HG03280 (cell line): ENCODE measurements around the gene ADGRG1.
"Not testable (repeated sequence)": the region's sequence is repeated elsewhere in the genome, so short reads cannot be mapped to it uniquely, and the experiment has no call there.

Source experiments
- ATAC-seq: cut with Tn5 transposase; IDR thresholded peaks from one replicate; pipeline ENCODE4 v1.9.1; 2021; ENCODE audit warnings: mild to moderate bottlenecking, moderate library complexity; ENCODE audit not compliant: unreplicated experiment

ADGRG1 gene

GRCh38 chr16:57695680-57696069, 67.2 kb downstream of the ADGRG1 start:
- ATAC-seq, result no peak

GRCh38 chr16:57696240-57696639, 67.8 kb downstream of the ADGRG1 start:
- ATAC-seq, result no peak

- no peak for ATAC-seq
Measured at GRCh38 chr16:57697896-57698537, 69.6 kb downstream of the ADGRG1 start.

- no peak for ATAC-seq
Measured at GRCh38 chr16:57698812-57699405, 70.5 kb downstream of the ADGRG1 start.

GRCh38 chr16:57699481-57699880, 71.1 kb downstream of the ADGRG1 start:
- no peak for ATAC-seq

GRCh38 chr16:57699899-57700298, 71.5 kb downstream of the ADGRG1 start:
- no peak for ATAC-seq

- ATAC-seq, result no peak
Measured at GRCh38 chr16:57700781-57701551, 72.5 kb downstream of the ADGRG1 start.

GRCh38 chr16:57701759-57702371, 73.4 kb downstream of the ADGRG1 start:
- ATAC-seq, result no peak

GRCh38 chr16:57703416-57704010, 75.1 kb downstream of the ADGRG1 start:
- no peak for ATAC-seq

GRCh38 chr16:57704011-57704904, 75.8 kb downstream of the ADGRG1 start:
- ATAC-seq, result no peak

- ATAC-seq, result no peak
Measured at GRCh38 chr16:57704905-57705852, 76.7 kb downstream of the ADGRG1 start.

GRCh38 chr16:57706717-57707116, 78.3 kb downstream of the ADGRG1 start:
- no peak for ATAC-seq

- no peak for ATAC-seq
Measured at GRCh38 chr16:57707331-57707730, 78.9 kb downstream of the ADGRG1 start.

- ATAC-seq, result no peak
Measured at GRCh38 chr16:57708168-57708567, 79.7 kb downstream of the ADGRG1 start.

GRCh38 chr16:57709663-57710062, 81.2 kb downstream of the ADGRG1 start:
- no peak for ATAC-seq

- ATAC-seq, result no peak
Measured at GRCh38 chr16:57711346-57711745, 82.9 kb downstream of the ADGRG1 start.

GRCh38 chr16:57711993-57712392, 83.6 kb downstream of the ADGRG1 start:
- ATAC-seq, result no peak

GRCh38 chr16:57712569-57712968, 84.1 kb downstream of the ADGRG1 start:
- ATAC-seq, result not testable (repeated sequence)

GRCh38 chr16:57713596-57713995, 85.2 kb downstream of the ADGRG1 start:
- ATAC-seq, result no peak
